Nephron progenitor cell (in vitro differentiated cells): Measurements from ENCODE around the gene CBLN4.

Experiments
- DNase-seq: peaks from one replicate; pipeline ENCODE4 v3.0.0; 2021
- H3K27ac Mint-ChIP-seq: 2 replicates; pipeline ENCODE4 v1.8.0; 2021; ENCODE audit warnings: mild to moderate bottlenecking, moderate library complexity, mixed read lengths
- H3K27me3 Mint-ChIP-seq: 2 replicates; pipeline ENCODE4 v1.8.0; 2021; ENCODE audit warnings: mild to moderate bottlenecking, low read depth, mixed read lengths; ENCODE audit not compliant: poor library complexity
- H3K36me3 Mint-ChIP-seq: 2 replicates; pipeline ENCODE4 v1.8.0; 2021; ENCODE audit warnings: low read depth, mixed read lengths
- H3K4me1 Mint-ChIP-seq: 2 replicates; pipeline ENCODE4 v1.8.0; 2021; ENCODE audit warnings: mixed read lengths
- H3K4me3 Mint-ChIP-seq: 2 replicates; pipeline ENCODE4 v1.8.0; 2021; ENCODE audit warnings: mild to moderate bottlenecking, moderate library complexity, mixed read lengths
- H3K9me3 Mint-ChIP-seq: 2 replicates; pipeline ENCODE4 v1.8.0; 2021; ENCODE audit warnings: mild to moderate bottlenecking, moderate library complexity, mixed read lengths
- CTCF ChIP-seq: fragments of 200-600 bp; sonication (generic); IDR thresholded peaks from 2 replicates; pipeline ENCODE4 v1.5.0; 2021; ENCODE audit warnings: antibody characterized with exemption

The CBLN4 gene

GRCh38 chr20:55964790-55965189, 40.5 kb downstream of the CBLN4 start:
- Mint-ChIP-seq H3K4me1 (no peaks in the 10 kb centered on the region), H3K36me3 (no peaks in the 10 kb centered on the region), H3K4me3 (no peak overlapping the region), H3K9me3 (peaks cover 81% of the 10 kb centered on the region), H3K27me3 (peaks cover 2% of the 10 kb centered on the region), H3K27ac (no peak overlapping the region)
- DNase-seq = no peak
- TF ChIP-seq CTCF = no peak

- peaks cover 2% of the 10 kb centered on the region for H3K27me3 Mint-ChIP-seq
Observed at GRCh38 chr20:55961376-55962330, 43.7 kb downstream of the CBLN4 start.

GRCh38 chr20:55953201-55953600, 52.1 kb downstream of the CBLN4 start:
- Mint-ChIP-seq H3K27me3 (no peaks in the 10 kb centered on the region), H3K9me3 (peaks cover 87% of the 10 kb centered on the region), H3K4me3 (no peak overlapping the region), H3K36me3 (no peaks in the 10 kb centered on the region), H3K27ac (no peak overlapping the region), H3K4me1 (no peaks in the 10 kb centered on the region)
- no peak for TF ChIP-seq CTCF
- no peak for DNase-seq

More at GRCh38 chr20:55961376-55962330, 43.7 kb downstream of the CBLN4 start:
- Mint-ChIP-seq H3K27ac (no peak overlapping the region), H3K4me3 (no peak overlapping the region), H3K9me3 (peaks cover 88% of the 10 kb centered on the region), H3K36me3 (no peaks in the 10 kb centered on the region), H3K4me1 (no peaks in the 10 kb centered on the region)
- no peak for DNase-seq
- no peak for TF ChIP-seq CTCF

- DNase-seq = no peak
- H3K27me3 Mint-ChIP-seq = no peaks in the 10 kb centered on the region
- H3K27ac Mint-ChIP-seq = no peak overlapping the region
- no peaks in the 10 kb centered on the region for H3K36me3 Mint-ChIP-seq
- no peak overlapping the region for H3K4me3 Mint-ChIP-seq
- TF ChIP-seq CTCF = no peak
- peaks cover 81% of the 10 kb centered on the region for H3K9me3 Mint-ChIP-seq
- H3K4me1 Mint-ChIP-seq = no peaks in the 10 kb centered on the region
Observed at GRCh38 chr20:55947701-55948100, 57.6 kb downstream of the CBLN4 start.
